Heart right ventricle (tissue), 16 donors: ENCODE results near the gene UBB. TPM values are rescaled to one million over a fixed set of nuclear protein-coding genes. Genes with fewer than 3 reads are reported as not detected.
A peak's percentile ranks its signal among the peaks of the same experiment; 100 is the strongest.

Source experiments
- ATAC-seq, 8 donors: fragments of 200-7000 bp; cut with Tn5 transposase; one replicate each; pipeline ENCODE4 v1.9.1; 2020; ENCODE audit warnings: mild to moderate bottlenecking in 8 of 8, moderate library complexity in 8 of 8, moderate number of reproducible peaks in 1 of 8
- DNase-seq, 2 donors: peaks; one replicate each; pipeline ENCODE4 v3.0.0-alpha.2; 2020
- H3K27ac ChIP-seq, 10 donors: fragments of 200-600 bp; sonication (generic) in 2 of 10; one replicate each; pipeline versions ENCODE4 v1.5.0 to v1.8.0; 2020 to 2022; ENCODE audit warnings: mild to moderate bottlenecking in 3 of 10
- H3K27me3 ChIP-seq, 7 donors: fragments of 200-600 bp; one replicate each; pipeline ENCODE4 v1.8.0; 2021 to 2022; ENCODE audit warnings: mild to moderate bottlenecking in 2 of 7
- H3K36me3 ChIP-seq, 9 donors: fragments of 200-600 bp; sonication (generic) in 1 of 9; one replicate each; pipeline versions ENCODE4 v1.5.0 to v1.8.0; 2020 to 2022; ENCODE audit warnings: mild to moderate bottlenecking in 2 of 9
- H3K4me1 ChIP-seq, 9 donors: fragments of 200-600 bp; sonication (generic) in 1 of 9; one replicate each; pipeline versions ENCODE4 v1.5.0 to v1.8.0; 2020 to 2022; ENCODE audit warnings: mild to moderate bottlenecking in 4 of 9
- H3K4me3 ChIP-seq, 10 donors: fragments of 200-600 bp; sonication (generic) in 2 of 10; one replicate each; pipeline versions ENCODE4 v1.5.0 to v1.8.0; 2020 to 2022; ENCODE audit warnings: mild to moderate bottlenecking in 7 of 10, moderate library complexity in 2 of 10
- H3K9me3 ChIP-seq, 11 donors: fragments of 200-600 bp in 10 of 11; sonication (generic) in 2 of 11; one replicate each; pipeline versions ENCODE4 v1.5.0 to v1.8.0; 2013 to 2022; ENCODE audit warnings: mild to moderate bottlenecking in 2 of 11, control low read depth in 1 of 11, moderate library complexity in 1 of 11
- CTCF ChIP-seq, 9 donors: fragments of 200-600 bp; sonication (generic) in 2 of 9; IDR thresholded peaks; one replicate each; pipeline versions ENCODE4 v1.5.0 to v1.8.0; 2021 to 2022; ENCODE audit warnings: antibody characterized with exemption in 9 of 9, mild to moderate bottlenecking in 5 of 9, moderate library complexity in 1 of 9
- WGBS, 2 donors: extraction: QIAGEN DNeasy Blood & Tissue Kit; methylation state at CpG; one replicate each; pipeline ENCODE4 v1.1.7; 2013; ENCODE audit warnings: inconsistent platforms in 1 of 2; 5-methylcytosine and 5-hydroxymethylcytosine counted together
- intact Hi-C, 10 donors: fragments of 100-400 bp; cut with DNase I; formaldehyde crosslinking; loops; one replicate each; pipeline versions ENCODE4 v1.11.1 to v1.14.2; 2022
- polyA plus RNA-seq, 2 donors: library from polyadenylated mRNA; stranded (reverse); fragments of 200-250 nt; gene quantifications; one replicate each; pipeline ENCODE4 v1.2.3, GENCODE V29; 2013
- total RNA-seq, 10 donors: library from RNA; stranded (reverse); fragmentation: NEBNext Ultra II Directional in 3 of 10; extraction: Animal tissue kit (Norgen Biotek cat#: 25700) in 3 of 10; gene quantifications; one replicate each; pipeline versions ENCODE4 v1.2.1 to v1.2.4, GENCODE V29; 2021 to 2023
- donor health status: Arrhythmogenic right ventricular cardiomyopathy.
- donor health status: ischemic (EF 13 %, LVEDD 7.1; RV severe dilation, severe dysfunction).
- donor health status: healthy with polysubstance abuse.
- donor health status: DM: no; HTN: yes; CAD: no.
- donor health status: DM: no; HTN: no; CAD: no.
- donor health status: ischemic (EF 25% LVEDD 6.9; RV normal size, moderate dysfunction).
- donor health status: ischemic (EF 25% LVEDD 5.7; RV mildly dilated, moderate dysfunction).
- donor health status: healthy.
- donor health status: DM: yes; HTN: yes; CAD: no.
- donor health status: Ischemic cardiomyopathy.
- donor health status: ischemic (EF 35%, LVEDD 5.7; RV mildly dilated, moderate dysfunction).
- donor health status: nonischemic (EF 11% LVEDD 7.7; RV severe dilation, severe dysfunction).
- donor health status: DM: yes; HTN: yes; CAD: no.
- donor health status: PGD.
- donor health status: ischemic (EF 29% LVEDD 5.4; RV normal size, mild dysfunction).
- donor health status: nonischemic (EF 23%, LVEDD 6.1; RV moderate dilation, normal function).

Gene UBB
- total and polyA plus RNA-seq, 12 donors: 400 to 2,151 (median 1,794) TPM

GRCh38 chr17:16342979-16343378 lies 37.9 kb upstream of the UBB start:
- DNase-seq: no peak
- no peak for TF ChIP-seq CTCF (IDR thresholded peaks at IDR 0.05)
- Histone ChIP-seq H3K9me3 (no peaks in the 10 kb centered on the region), H3K4me1 (no peaks in the 10 kb centered on the region), H3K27ac (no peak overlapping the region), H3K36me3 (peaks cover 0 to 24% (median 6%) of the 10 kb centered on the region in 9 donors), H3K27me3 (no peaks in the 10 kb centered on the region), H3K4me3 (no peak overlapping the region)
- no peak for ATAC-seq
- WGBS, 2 donors: 92 to 97% methylated on average over 4 of the region's 4 CpGs
- intact Hi-C loops: no loop called here

GRCh38 chr17:16343569-16343968 lies 37.3 kb upstream of the UBB start:
- Histone ChIP-seq H3K4me3 (no peak overlapping the region), H3K27me3 (no peaks in the 10 kb centered on the region), H3K9me3 (no peaks in the 10 kb centered on the region), H3K36me3 (peaks cover 0 to 29% (median 8%) of the 10 kb centered on the region in 9 donors), H3K4me1 (no peaks in the 10 kb centered on the region), H3K27ac (no peak overlapping the region)
- DNase-seq (no peak), ATAC-seq (no peak)
- intact Hi-C loops: no loop called here
- 87 to 92% methylated on average over 3 of the region's 3 CpGs for WGBS, 2 donors
- TF ChIP-seq CTCF (IDR thresholded peaks at IDR 0.05): no peak

- 67 to 68% methylated on average over 5 of the region's 5 CpGs for WGBS, 2 donors
- H3K4me1 ChIP-seq: no peaks in the 10 kb centered on the region
- H3K27ac ChIP-seq: peak overlapping the region in 2 of 10 donors; percentile 11 to 14
- no peak overlapping the region for H3K4me3 ChIP-seq
- DNase-seq (no peak), ATAC-seq (peak in 4 of 8 donors; percentile 42 to 75 (median 68))
- H3K9me3 ChIP-seq: no peaks in the 10 kb centered on the region
- no peaks in the 10 kb centered on the region for H3K27me3 ChIP-seq
- intact Hi-C loops: no loop called here
- peaks cover 0 to 43% (median 10%) of the 10 kb centered on the region in 9 donors for H3K36me3 ChIP-seq
- TF ChIP-seq CTCF (IDR thresholded peaks at IDR 0.05): no peak
These were observed 35.3 kb upstream of the UBB start for GRCh38 chr17:16345565-16345964.

- Histone ChIP-seq H3K4me3 (no peak overlapping the region), H3K36me3 (peaks cover 0 to 43% (median 10%) of the 10 kb centered on the region in 9 donors), H3K4me1 (peaks cover 0 to 3% (median under 1%) of the 10 kb centered on the region in 9 donors), H3K27ac (no peak overlapping the region), H3K9me3 (no peaks in the 10 kb centered on the region), H3K27me3 (peaks cover 0 to 4% (median 0%) of the 10 kb centered on the region in 7 donors)
- 97 to 98% methylated on average over 6 of the region's 6 CpGs for WGBS, 2 donors
- TF ChIP-seq CTCF (IDR thresholded peaks at IDR 0.05): no peak
- no peak for DNase-seq
- ATAC-seq: no peak
- intact Hi-C loops: no loop called here
These were observed 34.1 kb upstream of the UBB start for GRCh38 chr17:16346721-16347271.
